GM21528 (cell line): Measurements from ENCODE around the gene NFS1.

Experiments
- ATAC-seq: cut with Tn5 transposase; IDR thresholded peaks from one replicate; pipeline ENCODE4 v1.9.1; 2021; ENCODE audit warnings: mild to moderate bottlenecking, moderate library complexity; ENCODE audit not compliant: unreplicated experiment, low FRiP score

Gene NFS1

GRCh38 chr20:35650632-35651031 is 48.5 kb downstream of the NFS1 start:
- no peak for ATAC-seq

DNA sequence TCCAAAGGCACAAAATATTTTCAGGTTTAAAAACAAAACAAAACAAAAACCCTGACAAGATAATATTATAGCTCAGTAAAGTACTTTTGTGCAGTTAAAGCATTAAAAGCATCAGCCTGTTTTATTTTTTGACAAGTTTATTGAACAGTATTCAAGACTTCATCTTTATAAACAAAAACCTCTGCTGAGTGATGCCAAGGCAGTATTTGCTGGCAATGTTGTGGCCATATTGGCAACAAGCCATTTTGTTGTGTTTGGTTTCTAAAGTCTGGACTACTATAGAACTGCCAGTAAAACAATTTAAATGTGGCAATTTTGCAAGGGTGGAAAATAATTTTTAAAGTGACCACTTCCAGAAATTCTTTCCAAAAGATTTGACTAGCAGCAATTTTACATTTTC is 50.3 kb downstream of the NFS1 start:
- ATAC-seq, result no peak

GRCh38 chr20:35644806-35645205 is 54.3 kb downstream of the NFS1 start:
- no peak for ATAC-seq

- no peak for ATAC-seq
Measured at GRCh38 chr20:35643045-35643444, 56.1 kb downstream of the NFS1 start.

DNA sequence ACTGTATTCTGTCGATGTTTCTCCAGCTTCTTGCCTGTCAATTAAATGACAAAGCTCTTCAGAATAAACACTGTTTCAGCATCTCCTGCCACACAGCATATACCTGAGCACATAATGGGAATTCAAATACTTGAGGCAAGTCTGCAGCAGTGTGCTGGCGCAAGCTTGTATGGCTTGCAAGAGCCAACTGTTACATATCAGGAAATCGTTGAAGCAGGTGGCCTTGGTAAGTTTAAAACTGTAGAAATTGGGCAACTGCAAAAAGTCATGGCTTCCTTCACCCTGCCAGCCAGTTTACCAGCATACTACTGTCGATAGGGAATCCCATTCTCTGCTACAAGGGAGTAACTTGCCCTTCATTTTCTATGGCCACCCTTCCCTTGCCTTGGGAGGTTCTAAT is 57.4 kb downstream of the NFS1 start:
- ATAC-seq, result no peak

GRCh38 chr20:35640724-35641123 is 58.4 kb downstream of the NFS1 start:
- no peak for ATAC-seq

- no peak for ATAC-seq
Measured at GRCh38 chr20:35638751-35639150, 60.4 kb downstream of the NFS1 start.

DNA sequence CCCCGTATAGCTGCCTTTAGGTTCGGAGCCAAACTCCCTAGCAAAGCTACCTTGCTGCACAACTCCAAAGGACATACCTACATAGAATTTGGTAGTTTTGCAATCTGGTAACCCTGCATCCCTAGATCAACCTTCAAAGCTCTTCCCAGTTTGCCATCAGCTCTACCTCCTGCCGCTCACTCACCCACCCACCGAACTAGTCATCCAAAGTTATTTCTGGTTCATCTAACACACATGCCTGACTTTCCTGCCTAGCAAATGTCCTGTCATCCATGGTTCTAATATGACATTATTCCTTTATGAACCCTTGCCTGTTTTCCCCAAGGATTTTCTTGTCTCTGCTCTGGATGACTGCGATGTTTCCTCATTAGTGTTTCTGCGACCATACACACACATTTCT is 61.9 kb downstream of the NFS1 start:
- ATAC-seq, result no peak

DNA sequence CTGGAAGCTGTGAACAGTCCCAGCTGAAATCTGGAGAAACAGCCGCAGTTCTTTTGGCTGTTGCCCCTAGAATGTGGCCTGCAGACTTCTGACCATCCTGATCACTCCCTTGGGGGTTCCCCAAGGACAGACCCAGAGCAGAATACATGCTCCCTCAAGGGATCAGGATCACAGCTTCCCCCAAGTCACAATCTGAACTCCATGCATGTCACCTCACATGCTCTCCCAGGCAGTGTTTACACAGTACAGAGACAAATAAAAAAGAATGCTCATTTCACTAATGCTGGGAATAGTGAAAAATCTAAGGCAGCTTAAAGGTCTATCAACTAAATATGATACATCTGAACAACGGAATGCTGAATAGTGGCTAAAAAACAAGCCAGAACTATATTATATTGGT is 63.1 kb downstream of the NFS1 start:
- ATAC-seq, result no peak

DNA sequence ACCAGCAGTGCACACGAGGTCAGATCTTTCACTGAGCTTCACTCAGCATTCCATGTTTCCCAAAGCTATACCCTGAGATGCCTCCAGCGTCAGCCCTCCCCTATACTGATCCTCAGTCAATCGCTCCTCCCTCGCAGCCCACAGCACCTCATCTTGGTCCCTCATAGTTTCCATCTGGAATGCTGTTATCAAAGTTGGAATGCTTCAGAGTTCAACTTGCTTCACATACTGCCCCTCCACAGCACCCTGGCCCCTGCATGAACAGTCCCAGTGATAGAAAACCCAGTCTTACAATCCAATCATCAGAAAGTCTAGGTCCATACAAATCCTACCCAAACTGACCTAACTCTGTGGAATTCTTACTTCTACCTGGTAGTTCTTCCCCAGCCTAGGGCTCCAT is 63.5 kb downstream of the NFS1 start:
- no peak for ATAC-seq

DNA sequence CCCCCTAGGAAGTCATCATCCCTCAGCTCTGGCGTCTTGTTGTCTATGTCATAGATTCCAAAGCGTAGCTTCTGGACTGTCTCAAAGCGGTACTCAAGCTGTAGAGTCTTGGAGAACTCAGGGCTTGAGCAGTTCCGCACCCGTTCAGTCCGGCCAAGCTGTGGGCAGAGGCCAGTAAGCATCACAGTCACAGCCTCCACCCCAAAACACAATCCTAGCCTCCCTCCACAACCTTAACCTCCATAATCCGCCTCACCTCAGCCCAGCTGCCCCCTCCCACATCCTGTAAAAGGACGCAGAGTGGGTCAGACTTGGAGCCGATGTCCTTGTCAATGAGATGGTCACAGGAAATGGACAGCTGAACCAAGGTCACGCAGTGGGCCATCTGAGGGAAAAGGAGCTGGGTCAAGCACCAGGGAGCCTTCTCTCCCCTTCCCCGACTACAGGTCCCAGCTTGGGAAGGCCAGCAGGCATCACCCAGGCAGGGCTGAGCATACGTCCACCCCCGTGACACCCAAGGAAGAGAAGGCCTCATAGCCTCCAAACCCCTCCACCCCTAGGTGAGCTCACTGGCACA is 66.5 kb downstream of the NFS1 start:
- ATAC-seq, result no peak

GRCh38 chr20:35630636-35631035 is 68.5 kb downstream of the NFS1 start:
- no peak for ATAC-seq

DNA sequence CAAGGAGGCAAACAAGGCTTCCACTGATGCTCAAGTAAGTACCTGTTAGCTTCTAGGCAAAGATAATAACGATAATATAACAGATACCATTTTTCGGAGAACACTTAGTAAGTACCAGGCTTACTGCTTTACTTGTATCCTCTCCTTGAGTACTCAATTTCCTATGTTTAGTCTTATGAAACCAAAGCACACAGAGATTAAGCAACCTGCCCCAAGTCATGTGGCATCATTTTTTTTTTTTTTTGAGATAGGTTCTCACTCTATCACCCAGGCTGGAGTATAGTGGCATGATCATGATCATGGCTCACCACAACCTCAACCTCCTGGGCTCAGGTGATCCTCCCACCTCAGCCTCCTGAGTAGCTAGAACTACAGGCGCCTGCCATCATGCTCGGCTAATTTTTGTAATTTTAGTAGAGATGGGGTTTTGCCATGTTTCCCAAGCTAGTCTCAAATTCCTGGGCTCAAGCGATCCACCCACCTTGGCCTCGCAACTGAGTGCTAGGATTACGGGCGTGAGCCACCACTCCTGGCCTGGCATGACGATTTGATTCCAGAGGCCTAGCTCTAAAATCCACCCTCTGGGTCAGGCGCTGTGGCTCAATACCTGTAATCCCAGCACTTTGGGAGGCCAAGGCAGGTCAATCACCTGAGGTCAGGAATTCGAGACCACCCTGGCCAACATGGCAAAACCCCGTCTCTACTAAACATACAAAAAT is 69.6 kb downstream of the NFS1 start:
- no peak for ATAC-seq

DNA sequence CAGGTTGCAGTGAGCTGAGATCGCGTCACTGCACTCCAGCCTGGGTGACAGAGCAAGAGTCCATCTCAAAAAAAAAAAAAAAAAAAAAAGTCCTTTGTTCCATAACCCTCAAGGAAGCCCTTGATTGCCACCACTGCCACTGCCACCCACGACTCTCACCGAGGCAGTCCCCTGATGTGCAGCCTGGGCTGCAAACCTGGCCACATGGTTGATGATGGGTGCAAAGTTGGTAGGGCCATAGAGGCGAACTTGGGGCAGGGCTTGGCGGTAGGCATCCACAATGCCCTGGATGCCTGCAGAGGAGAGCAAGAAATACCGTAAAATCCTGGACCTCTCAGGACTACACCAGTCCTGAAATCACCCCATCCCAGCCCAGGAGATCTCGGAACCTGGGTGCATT is 72.0 kb downstream of the NFS1 start:
- ATAC-seq, result no peak

GRCh38 chr20:35626386-35627001 is 72.7 kb downstream of the NFS1 start:
- no peak for ATAC-seq

GRCh38 chr20:35625584-35626385 is 73.4 kb downstream of the NFS1 start:
- ATAC-seq, result no peak

DNA sequence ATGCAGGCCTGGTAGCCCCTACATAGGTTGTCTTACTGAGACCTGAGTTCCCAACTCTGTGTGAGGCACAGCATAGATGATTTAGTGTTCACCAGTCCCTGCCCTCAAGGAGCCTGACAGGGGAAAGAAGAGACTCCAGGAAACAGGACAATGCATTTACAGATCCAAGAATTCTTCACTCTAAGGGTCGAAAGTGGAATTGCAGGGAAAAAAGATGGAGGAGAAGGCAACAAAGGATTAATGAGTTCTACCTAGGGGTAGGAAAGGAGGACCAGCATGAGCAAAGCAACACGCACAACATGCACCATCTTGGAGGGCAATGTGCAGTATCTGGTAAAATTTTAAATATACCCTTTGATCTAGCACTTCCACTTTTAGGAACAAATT is 77.6 kb downstream of the NFS1 start:
- no peak for ATAC-seq

DNA sequence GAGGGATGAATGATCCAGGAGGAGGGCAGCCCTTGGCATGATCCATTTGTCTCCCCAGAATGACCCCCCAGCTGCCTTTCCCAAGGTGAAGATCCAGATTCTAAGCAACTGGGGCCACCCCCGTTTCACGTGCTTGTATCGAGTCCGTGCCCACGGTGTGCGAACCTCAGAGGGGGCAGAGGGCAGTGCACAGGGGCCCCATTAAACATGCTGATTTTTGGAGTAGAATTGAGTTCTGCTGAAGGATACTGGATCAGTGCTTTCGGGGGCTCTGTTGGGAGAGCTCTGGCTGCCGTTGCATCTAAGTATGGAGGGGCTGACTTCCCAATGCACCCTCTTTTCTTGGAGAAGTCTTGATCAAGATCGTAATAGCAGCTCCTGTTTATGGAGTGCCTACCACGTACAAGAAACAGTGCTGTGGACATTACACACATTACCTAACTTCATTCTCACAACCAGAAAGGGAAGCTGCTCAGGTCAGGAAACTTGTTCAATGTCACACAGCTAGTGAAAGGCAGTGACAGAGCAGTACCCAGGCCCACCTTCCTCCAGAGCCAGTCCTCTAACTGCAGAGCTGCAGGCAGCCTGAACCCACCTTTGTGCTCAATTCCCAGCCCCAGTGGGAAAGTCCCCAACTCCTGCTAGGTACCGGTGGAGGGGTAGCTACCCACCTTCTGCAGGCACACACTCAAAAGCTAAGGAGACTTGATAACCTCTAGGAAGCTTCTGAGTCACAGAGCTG is 78.2 kb downstream of the NFS1 start:
- no peak for ATAC-seq

- ATAC-seq, result peak; percentile 33
Measured at GRCh38 chr20:35619196-35620095, 79.7 kb downstream of the NFS1 start.
